Testis (tissue), 3 donors: ENCODE measurements around the gene ZCCHC14. TPM values are rescaled to one million over a fixed set of nuclear protein-coding genes. Genes with fewer than 3 reads are reported as not detected.

Source experiments
- DNase-seq: peaks from one replicate; pipeline ENCODE4 v3.0.0-alpha.2; 2019
- H3K27ac ChIP-seq, 2 donors: fragments of 200-600 bp; sonication (generic); one replicate each; pipeline ENCODE4 v1.5.1; 2019
- H3K27me3 ChIP-seq: fragments of 200-600 bp; sonication (generic); one replicate; pipeline ENCODE4 v1.5.1; 2019
- H3K36me3 ChIP-seq: fragments of 200-600 bp; sonication (generic); one replicate; pipeline ENCODE4 v1.5.1; 2017; ENCODE audit warnings: low read depth; ENCODE audit errors: missing control alignments
- H3K4me1 ChIP-seq: fragments of 200-600 bp; sonication (generic); one replicate; pipeline ENCODE4 v1.5.1; 2019
- H3K4me3 ChIP-seq, 2 donors: fragments of 200-600 bp; sonication (generic); one replicate each; pipeline ENCODE4 v1.5.1; 2017 to 2019
- H3K9me3 ChIP-seq: fragments of 200-600 bp; sonication (generic); one replicate; pipeline ENCODE4 v1.5.1; 2017
- CTCF ChIP-seq, 3 experiments: fragments of 450-650 bp in 2 of 3; fragments of 200-600 bp in 1 of 3; sonication (generic) in 1 of 3; IDR thresholded peaks; one replicate each; pipeline ENCODE4 v1.5.1; 2016 to 2019; ENCODE audit warnings: antibody characterized with exemption in 3 of 3, mild to moderate bottlenecking in 2 of 3, moderate library complexity in 1 of 3
- POLR2A ChIP-seq: fragments of 450-650 bp; IDR thresholded peaks from one replicate; pipeline ENCODE4 v1.6.1; 2017; ENCODE audit warnings: antibody characterized with exemption, mild to moderate bottlenecking, moderate library complexity
- WGBS, 2 donors: methylation state at CpG; one replicate each; pipeline ENCODE4 v1.1.5; 2018; 5-methylcytosine and 5-hydroxymethylcytosine counted together
- intact Hi-C: fragments of 100-400 bp; cut with DNase I; formaldehyde crosslinking; loops from one replicate; pipeline ENCODE4 v1.15.1; 2023; ENCODE audit warnings: low total_unique reads
- polyA plus RNA-seq: library from polyadenylated mRNA; stranded (reverse); fragments of 350-450 nt; fragmentation: Illumina TruSeq; extraction: RNeasy Lipid Tissue Mini Kit (QIAGEN cat#74804); gene quantifications from one replicate; pipeline ENCODE4 v1.2.3, GENCODE V29; 2014; ENCODE audit warnings: low read depth, low replicate concordance; ENCODE audit not compliant: insufficient read depth
- total RNA-seq, 2 donors: library from RNA; depleted of rRNA; stranded (reverse); fragments of >200 nt; gene quantifications; one replicate each; pipeline ENCODE4 v1.2.3, GENCODE V29; 2016

ZCCHC14 gene
- total and polyA plus RNA-seq, 3 donors from 2014 or later = 82.3 to 130 (median 94.0) TPM

GRCh38 chr16:87471278-87472141, 21.3 kb downstream of the ZCCHC14 start:
- Histone ChIP-seq H3K27ac (no peak overlapping the region), H3K36me3 (no peaks in the 10 kb centered on the region), H3K4me1 (peaks cover 27% of the 10 kb centered on the region), H3K9me3 (no peaks in the 10 kb centered on the region), H3K4me3 (no peak overlapping the region), H3K27me3 (no peaks in the 10 kb centered on the region)
- intact Hi-C loops = no loop called here
- DNase-seq = no peak
- 64 to 66% methylated on average over 13 of the region's 13 CpGs for WGBS, 2 donors
- no peak for TF ChIP-seq CTCF (IDR thresholded peaks at IDR 0.05)

- Histone ChIP-seq H3K4me3 (no peak overlapping the region), H3K36me3 (no peaks in the 10 kb centered on the region), H3K9me3 (no peaks in the 10 kb centered on the region), H3K27me3 (no peaks in the 10 kb centered on the region), H3K4me1 (peaks cover 34% of the 10 kb centered on the region), H3K27ac (no peak overlapping the region)
- TF ChIP-seq POLR2A (no peak), CTCF (IDR thresholded peaks at IDR 0.05) (no peak)
- DNase-seq = no peak
- WGBS, 2 donors = 83 to 89% methylated on average over 3 of the region's 3 CpGs
- intact Hi-C loops = no loop called here
Measured at GRCh38 chr16:87470332-87470731, 22.5 kb downstream of the ZCCHC14 start.

- Histone ChIP-seq H3K27me3 (no peaks in the 10 kb centered on the region), H3K36me3 (no peaks in the 10 kb centered on the region), H3K4me1 (peaks cover 36% of the 10 kb centered on the region), H3K4me3 (no peak overlapping the region), H3K9me3 (no peaks in the 10 kb centered on the region), H3K27ac (no peak overlapping the region)
- WGBS, 2 donors = 44 to 61% methylated on average over 7 to 11 of the region's 11 CpGs
- DNase-seq = peak; percentile 34
- intact Hi-C loops = no loop called here
- TF ChIP-seq CTCF (IDR thresholded peaks at IDR 0.05) (no peak), POLR2A (no peak)
Measured at GRCh38 chr16:87469169-87469568, 23.7 kb downstream of the ZCCHC14 start.

- intact Hi-C loops = no loop called here
- Histone ChIP-seq H3K4me3 (no peak overlapping the region), H3K27me3 (no peaks in the 10 kb centered on the region), H3K36me3 (no peaks in the 10 kb centered on the region), H3K4me1 (peaks cover 42% of the 10 kb centered on the region), H3K27ac (no peak overlapping the region), H3K9me3 (no peaks in the 10 kb centered on the region)
- DNase-seq = no peak
- TF ChIP-seq POLR2A (no peak), CTCF (IDR thresholded peaks at IDR 0.05) (no peak)
- WGBS, 2 donors = 75 to 87% methylated on average over 5 to 8 of the region's 8 CpGs
Measured at GRCh38 chr16:87468550-87468949, 24.3 kb downstream of the ZCCHC14 start.
